RWPE1 (cell line): ENCODE data around the gene YTHDF1.

Experiments
- CTCF ChIA-PET: fragments of 350-600 bp; sonication (Branson Sonifier 250); formaldehyde crosslinking; extraction: SDS; loops from one replicate; lab custom pipeline; 2021; lab: Yijun Ruan, JAX
- POLR2A ChIA-PET: fragments of 400-600 bp; formaldehyde crosslinking; extraction: SDS; loops from one replicate; lab custom pipeline; 2020; ENCODE audit warnings: antibody characterized with exemption; ENCODE audit not compliant: low non-redundant PET; lab: Yijun Ruan, JAX
- DNase-seq: peaks from one replicate; pipeline ENCODE4 v3.0.0; 2012; ENCODE audit warnings: low spot score
- H3K27ac ChIP-seq: fragments of 450-650 bp; 2 replicates; pipeline ENCODE4 v1.5.1; 2017
- TF ChIP-seq, protein P1 (sequence below): fragments of 450-650 bp; conservative IDR thresholded peaks from 2 replicates; pipeline ENCODE4 v1.5.1; 2017; ENCODE audit warnings: low read depth, mild to moderate bottlenecking

YTHDF1 gene

DNA sequence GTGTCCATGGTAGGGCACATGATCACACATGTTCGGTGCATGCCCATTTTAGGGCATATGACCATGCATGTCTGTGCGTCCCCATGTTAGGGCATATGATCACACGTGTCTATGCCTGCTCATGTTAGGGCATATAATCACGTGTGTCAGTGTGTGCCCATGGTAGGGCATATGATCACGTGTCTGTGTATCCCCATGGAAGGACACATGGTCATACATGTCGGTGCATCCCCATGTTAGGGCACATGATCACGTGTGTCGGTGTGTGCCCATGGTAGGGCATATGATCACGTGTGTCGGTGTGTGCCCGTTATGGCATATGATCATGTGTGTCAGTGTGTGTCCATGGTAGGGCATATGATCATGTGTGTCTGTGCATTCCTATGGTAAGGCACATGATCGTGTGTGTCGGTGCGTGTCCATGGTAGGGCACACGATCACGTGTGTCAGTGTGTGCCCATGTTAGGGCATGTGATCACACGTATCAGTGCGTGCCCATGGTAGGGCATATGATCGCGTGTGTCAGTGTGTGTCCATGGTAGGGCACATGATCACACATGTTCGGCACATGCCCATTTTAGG is 30.6 kb downstream of the YTHDF1 start:
- H3K27ac ChIP-seq, result no peak overlapping the region
- ChIA-PET CTCF (no interaction called here), POLR2A (no interaction called here)
- no peak for DNase-seq
- TF ChIP-seq, protein P1, sequence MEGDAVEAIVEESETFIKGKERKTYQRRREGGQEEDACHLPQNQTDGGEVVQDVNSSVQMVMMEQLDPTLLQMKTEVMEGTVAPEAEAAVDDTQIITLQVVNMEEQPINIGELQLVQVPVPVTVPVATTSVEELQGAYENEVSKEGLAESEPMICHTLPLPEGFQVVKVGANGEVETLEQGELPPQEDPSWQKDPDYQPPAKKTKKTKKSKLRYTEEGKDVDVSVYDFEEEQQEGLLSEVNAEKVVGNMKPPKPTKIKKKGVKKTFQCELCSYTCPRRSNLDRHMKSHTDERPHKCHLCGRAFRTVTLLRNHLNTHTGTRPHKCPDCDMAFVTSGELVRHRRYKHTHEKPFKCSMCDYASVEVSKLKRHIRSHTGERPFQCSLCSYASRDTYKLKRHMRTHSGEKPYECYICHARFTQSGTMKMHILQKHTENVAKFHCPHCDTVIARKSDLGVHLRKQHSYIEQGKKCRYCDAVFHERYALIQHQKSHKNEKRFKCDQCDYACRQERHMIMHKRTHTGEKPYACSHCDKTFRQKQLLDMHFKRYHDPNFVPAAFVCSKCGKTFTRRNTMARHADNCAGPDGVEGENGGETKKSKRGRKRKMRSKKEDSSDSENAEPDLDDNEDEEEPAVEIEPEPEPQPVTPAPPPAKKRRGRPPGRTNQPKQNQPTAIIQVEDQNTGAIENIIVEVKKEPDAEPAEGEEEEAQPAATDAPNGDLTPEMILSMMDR, result no peak

DNA sequence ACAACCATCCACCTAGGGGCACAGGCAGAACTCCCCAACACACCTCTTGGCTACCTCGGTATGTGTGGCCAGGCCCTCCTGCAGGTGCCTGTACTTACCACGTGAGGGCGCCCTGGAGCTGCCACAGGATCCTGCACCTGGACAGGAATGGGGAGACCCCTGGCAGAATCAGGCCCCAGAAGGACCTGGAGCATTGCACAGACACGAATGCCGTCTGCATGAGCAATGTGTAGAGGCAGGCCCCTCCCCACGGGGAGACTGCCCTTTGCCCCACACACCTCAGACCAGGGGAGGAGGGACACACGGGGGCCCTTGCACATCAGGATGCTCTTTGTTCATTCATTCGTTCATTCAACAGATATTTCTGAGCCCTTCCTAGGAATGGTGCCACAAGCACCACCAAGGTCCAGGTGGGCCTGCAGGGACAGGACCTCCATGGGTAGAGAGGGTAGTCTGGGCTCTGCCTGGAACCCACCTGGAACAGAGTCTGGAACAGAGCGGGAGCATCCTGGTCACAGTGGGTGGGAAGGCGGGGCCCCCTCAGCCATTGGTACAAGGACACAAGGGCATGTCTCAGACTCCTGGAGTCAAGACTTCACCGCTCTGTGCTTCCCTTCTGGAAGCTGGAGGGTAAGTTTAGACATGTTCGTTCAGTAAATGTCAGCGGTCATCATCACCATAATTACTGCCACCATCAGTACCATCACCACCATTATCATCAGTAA is 32.3 kb downstream of the YTHDF1 start:
- ChIA-PET CTCF (interaction anchor here (0.5 to 2.6 kb wide), 19 partner anchors 7 to 361 kb away, joined by 3 to 15 read pairs (median 4); no protein-coding TSS in a partner anchor), POLR2A (no interaction called here)
- DNase-seq, result peak; percentile 70
- TF ChIP-seq, protein P1, result peak; percentile 96
- H3K27ac ChIP-seq, result no peak overlapping the region

DNA sequence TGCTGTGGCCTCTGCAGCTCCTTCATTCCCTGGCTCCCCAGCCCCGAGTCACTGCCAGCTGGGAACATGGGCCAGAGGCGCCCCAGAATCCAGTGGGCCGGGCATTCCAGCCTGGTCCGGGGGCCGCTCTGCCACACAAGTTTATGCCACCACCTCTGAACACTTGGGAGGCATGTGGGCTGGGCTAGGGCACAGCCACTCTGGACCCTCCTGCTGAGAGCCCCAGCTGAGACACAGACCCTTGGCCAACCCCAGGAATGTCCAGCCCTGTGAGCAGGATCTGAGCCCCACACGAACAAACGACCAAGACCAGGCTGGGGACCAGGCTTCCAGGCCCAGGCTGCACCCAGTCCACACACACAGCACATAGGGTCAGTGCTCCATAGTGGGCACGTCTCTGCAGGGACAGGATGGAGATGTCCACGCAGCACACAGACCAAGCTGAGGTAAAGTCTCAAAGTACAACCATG is 33.0 kb downstream of the YTHDF1 start:
- CTCF ChIA-PET, result interaction anchor here (0.6 to 2.6 kb wide), 17 partner anchors 8 to 321 kb away, joined by 3 to 15 read pairs (median 4); no protein-coding TSS in a partner anchor
- no peak overlapping the region for H3K27ac ChIP-seq
- POLR2A ChIA-PET, result no interaction called here
- TF ChIP-seq, protein P1, result no peak
- DNase-seq, result no peak

DNA sequence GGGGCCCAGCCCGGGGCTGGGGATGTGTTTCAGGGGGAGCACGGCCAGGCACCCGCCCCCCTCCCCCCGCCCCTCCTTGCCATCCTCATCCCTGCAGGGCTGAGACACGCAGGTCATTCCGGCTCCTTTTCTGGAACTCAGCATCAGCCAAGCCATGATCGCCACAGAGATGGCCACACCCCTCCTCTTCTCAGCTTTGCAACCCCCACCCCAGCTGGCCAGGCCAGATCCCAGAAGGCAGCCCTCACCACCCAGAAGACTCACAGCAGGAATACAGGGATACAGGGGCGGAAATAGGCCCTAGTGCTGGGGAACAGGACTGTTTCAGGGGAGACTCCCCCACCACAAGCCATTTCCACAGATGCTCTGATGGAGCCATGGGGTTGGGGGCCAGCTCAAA is 33.5 kb downstream of the YTHDF1 start:
- no peak overlapping the region for H3K27ac ChIP-seq
- DNase-seq, result no peak
- TF ChIP-seq, protein P1, result no peak
- CTCF ChIA-PET, result interaction anchor here (0.9 to 2.6 kb wide), 9 partner anchors 8 to 126 kb away, joined by 3 to 15 read pairs (median 5); no protein-coding TSS in a partner anchor
- POLR2A ChIA-PET, result no interaction called here

DNA sequence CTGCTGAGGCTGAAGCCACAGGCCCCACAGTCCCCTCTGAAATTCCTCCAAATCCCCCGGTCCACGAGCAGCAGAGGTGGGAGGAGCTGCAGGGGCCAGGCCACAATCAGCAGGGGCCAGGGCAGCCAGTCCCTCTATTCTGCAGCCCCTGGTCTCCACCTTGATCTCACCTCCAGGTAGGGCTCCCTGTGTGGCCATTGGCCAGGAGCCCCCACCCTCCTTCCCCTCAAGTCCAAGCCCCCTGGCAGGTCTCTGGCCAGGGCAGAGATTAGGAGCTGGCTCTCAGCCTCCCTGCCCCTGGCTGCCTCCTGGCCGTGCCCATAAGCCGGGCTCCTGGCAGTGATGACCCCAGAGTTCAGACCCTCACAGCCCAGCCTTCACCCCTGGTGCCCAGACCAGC is 34.7 kb downstream of the YTHDF1 start:
- ChIA-PET POLR2A (no interaction called here), CTCF (interaction anchor here (0.6 to 3.0 kb wide), 13 partner anchors 9 to 209 kb away, joined by 3 to 21 read pairs (median 5); no protein-coding TSS in a partner anchor)
- DNase-seq, result no peak
- H3K27ac ChIP-seq, result no peak overlapping the region
- TF ChIP-seq, protein P1, result no peak

DNA sequence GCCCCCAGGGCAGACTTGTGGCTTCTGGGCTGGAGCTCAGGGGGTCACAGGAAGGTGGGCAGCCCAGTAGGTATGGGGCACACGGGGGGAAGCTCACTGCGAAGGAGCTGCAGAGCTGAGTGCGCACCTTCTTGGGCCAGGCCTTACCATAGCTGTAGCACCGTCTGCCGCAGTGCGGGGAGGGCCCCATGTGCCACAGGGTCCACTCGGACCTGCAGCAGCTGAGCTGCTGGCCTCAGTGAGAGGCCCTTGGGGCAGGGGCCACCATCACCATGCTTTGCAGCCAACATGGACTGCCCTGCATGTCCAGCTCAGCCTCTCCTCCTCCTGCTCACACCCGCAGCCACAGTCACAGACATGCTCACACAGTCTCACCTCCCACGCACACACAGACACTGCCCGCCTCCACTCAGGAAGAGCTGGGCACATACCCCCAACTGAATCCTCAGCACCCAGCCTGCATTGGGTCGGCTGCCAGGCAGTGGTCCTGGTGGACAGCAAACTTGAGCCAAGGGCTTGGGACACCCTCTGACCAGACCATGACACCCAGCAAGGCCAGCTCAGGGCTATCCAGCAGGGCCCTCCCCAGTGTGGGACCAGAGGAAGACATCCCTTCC is 35.3 kb downstream of the YTHDF1 start:
- DNase-seq, result no peak
- TF ChIP-seq, protein P1, result no peak
- H3K27ac ChIP-seq, result no peak overlapping the region
- ChIA-PET POLR2A (no interaction called here), CTCF (interaction anchor here (0.6 to 3.0 kb wide), 14 partner anchors 9 to 271 kb away, joined by 3 to 21 read pairs (median 4); no protein-coding TSS in a partner anchor)
